ENCODE measurements around the gene TRO.

- TF ChIP-seq POLR2AphosphoS5 (IDR thresholded peaks at IDR 0.05; ENCODE audit: borderline replicate concordance, low read depth, low read length) (no peak), FOXP2 (optimal IDR thresholded peaks at IDR 0.05; ENCODE audit: control extremely low read depth, extremely low read length, insufficient read depth) (no peak), EZH2 (IDR thresholded peaks at IDR 0.05) (no peak)
Observed at GRCh38 chrX:54937416-54937815, 16.8 kb downstream of the TRO start.

Data from SK-N-MC (cell line).